ENCODE results near the gene SPINT2. TPM values are rescaled to one million over a fixed set of nuclear protein-coding genes. Genes with fewer than 3 reads are reported as not detected.

Gene SPINT2
- polyA plus RNA-seq, 1 donor (not counting 4 experiments of a cell fraction or from before 2014, with no cell fraction given), result 363 TPM

DNA sequence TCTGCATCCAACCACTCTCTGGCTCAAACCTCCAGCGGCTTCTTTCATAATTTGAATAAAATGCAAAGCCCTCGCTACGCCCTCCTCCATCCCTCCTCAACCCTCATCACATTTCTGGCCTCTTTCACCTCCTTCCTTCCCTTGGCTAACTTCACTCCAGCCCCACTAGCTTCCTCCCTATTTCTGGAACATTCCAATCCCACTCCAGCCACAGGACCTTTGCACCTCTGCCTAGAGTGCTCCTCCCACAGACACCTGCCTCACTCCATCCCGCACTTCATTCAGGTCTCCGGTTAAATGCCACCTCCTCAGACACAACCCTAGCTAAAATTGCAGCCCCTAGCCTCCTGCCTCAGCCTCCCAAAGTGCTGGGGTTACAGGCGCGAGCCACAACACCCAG, 32.5 kb upstream of the SPINT2 start:
- Histone ChIP-seq H4K20me1 (ENCODE audit: control insufficient read depth, extremely low read depth, insufficient read depth, low read length) (no peaks in the 10 kb centered on the region), H3K9ac (ENCODE audit: control insufficient read depth, extremely low read depth, insufficient read depth, low read length) (no peak overlapping the region), H3K27ac (ENCODE audit: control insufficient read depth, insufficient read depth, low read length) (no peak overlapping the region), H3K9me3 (ENCODE audit: control insufficient read depth, low read depth, low read length) (no peaks in the 10 kb centered on the region), H3K79me2 (ENCODE audit: control insufficient read depth, insufficient read depth, low read length) (no peaks in the 10 kb centered on the region), H3K27me3 (ENCODE audit: control insufficient read depth, extremely low read depth, insufficient read depth, low read length) (peaks cover 4% of the 10 kb centered on the region), H3K4me2 (ENCODE audit: control insufficient read depth, extremely low read depth, insufficient read depth, low read depth, low read length) (no peak overlapping the region), H3K36me3 (ENCODE audit: control insufficient read depth in 2 of 2, extremely low read depth in 1 of 2, insufficient read depth in 2 of 2, low read length in 2 of 2) (no peaks in the 10 kb centered on the region), H3K9me1 (ENCODE audit: control insufficient read depth, extremely low read depth, insufficient read depth, low read length) (no peaks in the 10 kb centered on the region), H3K4me1 (ENCODE audit: control insufficient read depth, extremely low read depth, insufficient read depth, low read length) (peaks cover 9% of the 10 kb centered on the region), H3K4me3 (ENCODE audit: control insufficient read depth in 2 of 3, extremely low read depth in 1 of 3, insufficient read depth in 2 of 3, low read depth in 1 of 3, low read length in 3 of 3) (no peak overlapping the region), H2AFZ (ENCODE audit: control insufficient read depth, low read length) (no peak overlapping the region)
- TF ChIP-seq, protein P1, sequence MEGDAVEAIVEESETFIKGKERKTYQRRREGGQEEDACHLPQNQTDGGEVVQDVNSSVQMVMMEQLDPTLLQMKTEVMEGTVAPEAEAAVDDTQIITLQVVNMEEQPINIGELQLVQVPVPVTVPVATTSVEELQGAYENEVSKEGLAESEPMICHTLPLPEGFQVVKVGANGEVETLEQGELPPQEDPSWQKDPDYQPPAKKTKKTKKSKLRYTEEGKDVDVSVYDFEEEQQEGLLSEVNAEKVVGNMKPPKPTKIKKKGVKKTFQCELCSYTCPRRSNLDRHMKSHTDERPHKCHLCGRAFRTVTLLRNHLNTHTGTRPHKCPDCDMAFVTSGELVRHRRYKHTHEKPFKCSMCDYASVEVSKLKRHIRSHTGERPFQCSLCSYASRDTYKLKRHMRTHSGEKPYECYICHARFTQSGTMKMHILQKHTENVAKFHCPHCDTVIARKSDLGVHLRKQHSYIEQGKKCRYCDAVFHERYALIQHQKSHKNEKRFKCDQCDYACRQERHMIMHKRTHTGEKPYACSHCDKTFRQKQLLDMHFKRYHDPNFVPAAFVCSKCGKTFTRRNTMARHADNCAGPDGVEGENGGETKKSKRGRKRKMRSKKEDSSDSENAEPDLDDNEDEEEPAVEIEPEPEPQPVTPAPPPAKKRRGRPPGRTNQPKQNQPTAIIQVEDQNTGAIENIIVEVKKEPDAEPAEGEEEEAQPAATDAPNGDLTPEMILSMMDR (optimal IDR thresholded peaks at IDR 0.05 in 1 of 3, IDR thresholded peaks at IDR 0.05 in 1 of 3, conservative IDR thresholded peaks at IDR 0.05 in 1 of 3; ENCODE audit: extremely low read depth in 1 of 3, insufficient read depth in 2 of 3, low read length in 3 of 3), result no peak
- no peak for TF ChIP-seq EZH2 (IDR thresholded peaks at IDR 0.05; ENCODE audit: low read length)
- no peak for DNase-seq (ENCODE audit: low read depth, low spot score)
- dilution Hi-C loops (cut with MboI; ENCODE audit: extremely low pct_ligation_motif_present, low sequenced_read_pairs), result no loop called here
- FAIRE-seq, result no peak

DNA sequence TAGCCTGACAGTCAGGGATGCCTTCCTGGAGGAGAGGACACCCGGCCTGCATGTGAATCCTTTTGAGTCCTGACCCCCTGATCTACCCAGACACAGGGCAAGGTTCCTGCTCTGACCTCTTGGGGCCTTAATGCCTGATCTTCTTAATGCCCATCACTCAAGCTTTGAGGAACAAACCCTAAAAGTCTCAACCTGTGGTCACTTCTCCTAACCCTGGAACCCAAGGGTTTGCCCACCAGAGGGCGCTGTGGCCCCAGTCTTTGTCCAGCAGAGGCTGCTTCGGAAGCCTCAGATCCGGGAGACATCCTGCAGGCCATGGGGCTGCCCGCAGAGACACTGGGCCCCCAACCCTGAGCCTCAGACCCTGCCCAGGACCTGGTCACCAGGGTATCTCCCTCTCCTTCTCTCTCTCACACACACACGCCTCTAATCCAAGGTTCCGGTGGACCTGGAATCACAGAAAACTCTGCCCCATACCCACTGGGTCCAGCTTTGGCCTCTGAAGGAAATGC, 30.6 kb upstream of the SPINT2 start:
- H3K4me2 ChIP-seq (ENCODE audit: control insufficient read depth, extremely low read depth, insufficient read depth, low read depth, low read length), result no peak overlapping the region
- DNase-seq (ENCODE audit: low read depth, low spot score) (no peak), FAIRE-seq (no peak)

More for the DNA sequence above, 30.6 kb upstream of the SPINT2 start:
- Histone ChIP-seq H3K27me3 (ENCODE audit: control insufficient read depth, extremely low read depth, insufficient read depth, low read length) (peaks cover 3% of the 10 kb centered on the region), H3K79me2 (ENCODE audit: control insufficient read depth, insufficient read depth, low read length) (no peaks in the 10 kb centered on the region), H2AFZ (ENCODE audit: control insufficient read depth, low read length) (peak overlapping the region; percentile 79), H3K27ac (ENCODE audit: control insufficient read depth, insufficient read depth, low read length) (no peak overlapping the region), H3K9me3 (ENCODE audit: control insufficient read depth, low read depth, low read length) (no peaks in the 10 kb centered on the region), H3K4me3 (ENCODE audit: control insufficient read depth in 2 of 3, extremely low read depth in 1 of 3, insufficient read depth in 2 of 3, low read depth in 1 of 3, low read length in 3 of 3) (no peak overlapping the region), H3K9ac (ENCODE audit: control insufficient read depth, extremely low read depth, insufficient read depth, low read length) (no peak overlapping the region), H4K20me1 (ENCODE audit: control insufficient read depth, extremely low read depth, insufficient read depth, low read length) (no peaks in the 10 kb centered on the region), H3K36me3 (ENCODE audit: control insufficient read depth in 2 of 2, extremely low read depth in 1 of 2, insufficient read depth in 2 of 2, low read length in 2 of 2) (no peaks in the 10 kb centered on the region), H3K9me1 (ENCODE audit: control insufficient read depth, extremely low read depth, insufficient read depth, low read length) (no peaks in the 10 kb centered on the region), H3K4me1 (ENCODE audit: control insufficient read depth, extremely low read depth, insufficient read depth, low read length) (no peaks in the 10 kb centered on the region)
- dilution Hi-C loops (cut with MboI; ENCODE audit: extremely low pct_ligation_motif_present, low sequenced_read_pairs), result no loop called here
- TF ChIP-seq, protein P1 (optimal IDR thresholded peaks at IDR 0.05 in 1 of 3, IDR thresholded peaks at IDR 0.05 in 1 of 3, conservative IDR thresholded peaks at IDR 0.05 in 1 of 3; ENCODE audit: extremely low read depth in 1 of 3, insufficient read depth in 2 of 3, low read length in 3 of 3), result peak; percentile 84 to 87 (median 84)
- TF ChIP-seq EZH2 (IDR thresholded peaks at IDR 0.05; ENCODE audit: low read length), result no peak

All from keratinocyte (primary cell).